ENCODE data around the gene THADA.

GRCh38 chr2:43622931-43623451 lies 27.2 kb upstream of the THADA start:
- no peak for TF ChIP-seq ZNF274 (IDR thresholded peaks at IDR 0.05; ENCODE audit: low read depth, low read length)
- no peak for TF ChIP-seq YY1 (IDR thresholded peaks at IDR 0.05; ENCODE audit: insufficient read depth, insufficient read length)
- no peak for TF ChIP-seq SUZ12 (IDR thresholded peaks at IDR 0.05; ENCODE audit: extremely low read depth, insufficient read depth, insufficient read length)

Measured in NT2/D1 (cell line).